GM23338 (cell line): ENCODE data around the gene METTL5. TPM values are rescaled to one million over a fixed set of nuclear protein-coding genes. Genes with fewer than 3 reads are reported as not detected.

Source experiments
- ATAC-seq: fragments of 200-7000 bp; cut with Tn5 transposase; 3 replicates; pipeline ENCODE4 v1.9.1; 2020
- DNase-seq: peaks from one replicate; pipeline ENCODE4 v3.0.0-alpha.2; 2015; ENCODE audit warnings: low spot score
- H2AFZ ChIP-seq: fragments of 200-600 bp; sonication (generic); 2 replicates; pipeline ENCODE4 v1.8.0; 2016; ENCODE audit warnings: antibody characterized with exemption, mild to moderate bottlenecking, moderate library complexity
- H3F3A ChIP-seq: fragments of 200-600 bp; sonication (generic); replicated peaks from 2 replicates; pipeline ENCODE4 v1.8.0; 2017; ENCODE audit warnings: antibody characterized with exemption, mixed run types, low read depth
- H3K27ac ChIP-seq: fragments of 200-600 bp; sonication (generic); 2 replicates; pipeline ENCODE4 v1.6.1; 2016; ENCODE audit warnings: low read depth
- H3K27me3 ChIP-seq: fragments of 200-600 bp; sonication (generic); 2 replicates; pipeline ENCODE4 v1.8.0; 2016; ENCODE audit warnings: mild to moderate bottlenecking, mixed run types, moderate library complexity; ENCODE audit not compliant: insufficient read depth
- H3K36me3 ChIP-seq: fragments of 200-600 bp; sonication (generic); 2 replicates; pipeline ENCODE4 v1.8.0; 2016; ENCODE audit warnings: mild to moderate bottlenecking; ENCODE audit not compliant: insufficient read depth
- H3K4me1 ChIP-seq: fragments of 200-600 bp; sonication (generic); 2 replicates; pipeline ENCODE4 v1.8.0; 2016; ENCODE audit warnings: mild to moderate bottlenecking, moderate library complexity; ENCODE audit not compliant: insufficient read depth
- H3K4me2 ChIP-seq: fragments of 200-600 bp; sonication (generic); 2 replicates; pipeline ENCODE4 v1.7.1; 2017; ENCODE audit warnings: mixed run types
- H3K4me3 ChIP-seq: fragments of 200-600 bp; sonication (generic); 2 replicates; pipeline ENCODE4 v1.6.1; 2016; ENCODE audit warnings: mixed run types
- H3K79me2 ChIP-seq: fragments of 200-600 bp; sonication (generic); replicated peaks from 2 replicates; pipeline ENCODE4 v1.8.0; 2017; ENCODE audit warnings: mild to moderate bottlenecking; ENCODE audit not compliant: insufficient read depth
- H3K9me2 ChIP-seq: fragments of 200-600 bp; sonication (generic); 2 replicates; pipeline ENCODE4 v1.8.0; 2017; ENCODE audit not compliant: insufficient read depth
- H4K20me1 ChIP-seq: fragments of 200-600 bp; sonication (generic); replicated peaks from 2 replicates; pipeline ENCODE4 v1.8.0; 2017; ENCODE audit warnings: mild to moderate bottlenecking; ENCODE audit not compliant: insufficient read depth
- H3K27ac Mint-ChIP-seq: 2 replicates; pipeline ENCODE4 v1.8.0; 2020; ENCODE audit warnings: inconsistent platforms, mild to moderate bottlenecking, moderate library complexity, mixed read lengths
- H3K27me3 Mint-ChIP-seq: 3 replicates; pipeline ENCODE4 v1.8.0; 2022; ENCODE audit warnings: low read depth, mild to moderate bottlenecking, moderate library complexity, mixed read lengths, inconsistent platforms; ENCODE audit not compliant: insufficient read depth, poor library complexity
- H3K36me3 Mint-ChIP-seq: 3 replicates; pipeline ENCODE4 v1.8.0; 2021; ENCODE audit warnings: low read depth, mild to moderate bottlenecking, inconsistent platforms, moderate library complexity, mixed read lengths
- H3K4me1 Mint-ChIP-seq: 3 replicates; pipeline ENCODE4 v1.8.0; 2020; ENCODE audit warnings: mild to moderate bottlenecking, inconsistent platforms, mixed read lengths
- H3K4me3 Mint-ChIP-seq: 3 replicates; pipeline ENCODE4 v1.8.0; 2021; ENCODE audit warnings: moderate library complexity, mild to moderate bottlenecking, inconsistent platforms, mixed read lengths
- H3K9me3 Mint-ChIP-seq: 3 replicates; pipeline ENCODE4 v1.8.0; 2020; ENCODE audit warnings: moderate library complexity, mild to moderate bottlenecking, inconsistent platforms, mixed read lengths
- CREB1 ChIP-seq: fragments of 250-450 bp; sonication (Bioruptor Pico); IDR thresholded peaks from 2 replicates; pipeline ENCODE4 v1.5.0; 2020; ENCODE audit warnings: low read depth, mild to moderate bottlenecking, moderate library complexity
- EZH2 ChIP-seq: fragments of 200-600 bp; sonication (generic); IDR thresholded peaks from one replicate; pipeline ENCODE4 v1.8.0; 2017; ENCODE audit warnings: antibody characterized with exemption, mild to moderate bottlenecking, low read depth; ENCODE audit not compliant: unreplicated experiment
- EZH2phosphoT487 ChIP-seq: fragments of 200-600 bp; sonication (generic); IDR thresholded peaks from one replicate; pipeline ENCODE4 v1.8.1; 2018; ENCODE audit warnings: antibody characterized with exemption; ENCODE audit not compliant: unreplicated experiment
- NANOG ChIP-seq: IDR thresholded peaks from 2 replicates; pipeline ENCODE4 v1.6.1; 2016; ENCODE audit warnings: antibody characterized with exemption, borderline replicate concordance
- POLR2AphosphoS5 ChIP-seq: IDR thresholded peaks from 2 replicates; pipeline ENCODE4 v1.6.1; 2016; ENCODE audit warnings: antibody characterized with exemption, low read depth
- STAT1 ChIP-seq: IDR thresholded peaks from one replicate; pipeline ENCODE4 v1.6.1; 2016; ENCODE audit warnings: antibody characterized with exemption; ENCODE audit not compliant: unreplicated experiment
- ZNF114 ChIP-seq: fragments of 250-450 bp; sonication (Bioruptor Pico); IDR thresholded peaks from 2 replicates; pipeline ENCODE4 v1.5.0; 2020; ENCODE audit warnings: mild to moderate bottlenecking, moderate library complexity
- ZNF331 ChIP-seq: fragments of 250-450 bp; sonication (Bioruptor Pico); IDR thresholded peaks from 2 replicates; pipeline ENCODE4 v1.5.0; 2020; ENCODE audit warnings: low read depth, mild to moderate bottlenecking, moderate library complexity
- polyA plus RNA-seq: library from polyadenylated mRNA; unstranded; fragments of >200 nt; fragmentation: Nextera tagmentation; extraction: Ambion mirVana; gene quantifications from 2 replicates; pipeline ENCODE4 v1.2.1, GENCODE V29; 2016
- total RNA-seq: library from RNA; depleted of rRNA; stranded (reverse); fragments of >200 nt; shearing (Covaris generic); gene quantifications from 2 replicates; pipeline ENCODE4 v1.2.3, GENCODE V29; 2014
- TF ChIP-seq, protein P1 (sequence below): fragments of 250-450 bp; sonication (Bioruptor Pico); IDR thresholded peaks from 2 replicates; pipeline ENCODE4 v1.5.0; 2020; ENCODE audit warnings: mild to moderate bottlenecking, moderate library complexity
- TF ChIP-seq, protein P2 (sequence below): IDR thresholded peaks from one replicate; pipeline ENCODE4 v1.6.1; 2018; ENCODE audit warnings: antibody characterized with exemption; ENCODE audit not compliant: unreplicated experiment
- TF ChIP-seq, protein P3 (sequence below): IDR thresholded peaks from 2 replicates; pipeline ENCODE4 v1.6.1; 2016; ENCODE audit warnings: antibody characterized with exemption

The METTL5 gene
- total and polyA plus RNA-seq, 2 experiments from 2014 or later, result 74.8 to 233 TPM

DNA sequence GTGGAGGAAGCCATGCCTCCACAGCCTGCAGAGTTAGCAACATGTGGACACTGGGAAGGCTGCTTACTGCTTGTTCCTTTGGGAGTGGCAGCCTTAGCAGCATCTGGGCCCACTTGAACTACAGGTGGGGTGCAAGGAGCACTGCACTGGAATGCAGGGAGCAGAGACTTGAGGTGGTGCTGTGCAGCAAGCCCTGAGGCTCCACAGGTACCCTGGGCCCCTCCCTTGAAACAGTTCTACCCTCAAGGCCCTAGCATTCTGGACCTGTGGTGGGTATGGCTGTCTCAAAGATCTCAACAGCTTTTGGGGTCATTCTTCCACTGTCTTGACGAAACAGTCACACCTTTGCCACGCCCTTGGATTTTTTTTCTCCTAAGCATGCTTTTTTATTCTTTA, 16.0 kb upstream of the METTL5 start:
- H3K79me2 ChIP-seq, result peaks cover 46% of the 10 kb centered on the region
- H3K27ac Mint-ChIP-seq, result no peak overlapping the region
- no peak overlapping the region for H3K27ac ChIP-seq
- H3K4me3 Mint-ChIP-seq, result no peak overlapping the region
- TF ChIP-seq, protein P1, sequence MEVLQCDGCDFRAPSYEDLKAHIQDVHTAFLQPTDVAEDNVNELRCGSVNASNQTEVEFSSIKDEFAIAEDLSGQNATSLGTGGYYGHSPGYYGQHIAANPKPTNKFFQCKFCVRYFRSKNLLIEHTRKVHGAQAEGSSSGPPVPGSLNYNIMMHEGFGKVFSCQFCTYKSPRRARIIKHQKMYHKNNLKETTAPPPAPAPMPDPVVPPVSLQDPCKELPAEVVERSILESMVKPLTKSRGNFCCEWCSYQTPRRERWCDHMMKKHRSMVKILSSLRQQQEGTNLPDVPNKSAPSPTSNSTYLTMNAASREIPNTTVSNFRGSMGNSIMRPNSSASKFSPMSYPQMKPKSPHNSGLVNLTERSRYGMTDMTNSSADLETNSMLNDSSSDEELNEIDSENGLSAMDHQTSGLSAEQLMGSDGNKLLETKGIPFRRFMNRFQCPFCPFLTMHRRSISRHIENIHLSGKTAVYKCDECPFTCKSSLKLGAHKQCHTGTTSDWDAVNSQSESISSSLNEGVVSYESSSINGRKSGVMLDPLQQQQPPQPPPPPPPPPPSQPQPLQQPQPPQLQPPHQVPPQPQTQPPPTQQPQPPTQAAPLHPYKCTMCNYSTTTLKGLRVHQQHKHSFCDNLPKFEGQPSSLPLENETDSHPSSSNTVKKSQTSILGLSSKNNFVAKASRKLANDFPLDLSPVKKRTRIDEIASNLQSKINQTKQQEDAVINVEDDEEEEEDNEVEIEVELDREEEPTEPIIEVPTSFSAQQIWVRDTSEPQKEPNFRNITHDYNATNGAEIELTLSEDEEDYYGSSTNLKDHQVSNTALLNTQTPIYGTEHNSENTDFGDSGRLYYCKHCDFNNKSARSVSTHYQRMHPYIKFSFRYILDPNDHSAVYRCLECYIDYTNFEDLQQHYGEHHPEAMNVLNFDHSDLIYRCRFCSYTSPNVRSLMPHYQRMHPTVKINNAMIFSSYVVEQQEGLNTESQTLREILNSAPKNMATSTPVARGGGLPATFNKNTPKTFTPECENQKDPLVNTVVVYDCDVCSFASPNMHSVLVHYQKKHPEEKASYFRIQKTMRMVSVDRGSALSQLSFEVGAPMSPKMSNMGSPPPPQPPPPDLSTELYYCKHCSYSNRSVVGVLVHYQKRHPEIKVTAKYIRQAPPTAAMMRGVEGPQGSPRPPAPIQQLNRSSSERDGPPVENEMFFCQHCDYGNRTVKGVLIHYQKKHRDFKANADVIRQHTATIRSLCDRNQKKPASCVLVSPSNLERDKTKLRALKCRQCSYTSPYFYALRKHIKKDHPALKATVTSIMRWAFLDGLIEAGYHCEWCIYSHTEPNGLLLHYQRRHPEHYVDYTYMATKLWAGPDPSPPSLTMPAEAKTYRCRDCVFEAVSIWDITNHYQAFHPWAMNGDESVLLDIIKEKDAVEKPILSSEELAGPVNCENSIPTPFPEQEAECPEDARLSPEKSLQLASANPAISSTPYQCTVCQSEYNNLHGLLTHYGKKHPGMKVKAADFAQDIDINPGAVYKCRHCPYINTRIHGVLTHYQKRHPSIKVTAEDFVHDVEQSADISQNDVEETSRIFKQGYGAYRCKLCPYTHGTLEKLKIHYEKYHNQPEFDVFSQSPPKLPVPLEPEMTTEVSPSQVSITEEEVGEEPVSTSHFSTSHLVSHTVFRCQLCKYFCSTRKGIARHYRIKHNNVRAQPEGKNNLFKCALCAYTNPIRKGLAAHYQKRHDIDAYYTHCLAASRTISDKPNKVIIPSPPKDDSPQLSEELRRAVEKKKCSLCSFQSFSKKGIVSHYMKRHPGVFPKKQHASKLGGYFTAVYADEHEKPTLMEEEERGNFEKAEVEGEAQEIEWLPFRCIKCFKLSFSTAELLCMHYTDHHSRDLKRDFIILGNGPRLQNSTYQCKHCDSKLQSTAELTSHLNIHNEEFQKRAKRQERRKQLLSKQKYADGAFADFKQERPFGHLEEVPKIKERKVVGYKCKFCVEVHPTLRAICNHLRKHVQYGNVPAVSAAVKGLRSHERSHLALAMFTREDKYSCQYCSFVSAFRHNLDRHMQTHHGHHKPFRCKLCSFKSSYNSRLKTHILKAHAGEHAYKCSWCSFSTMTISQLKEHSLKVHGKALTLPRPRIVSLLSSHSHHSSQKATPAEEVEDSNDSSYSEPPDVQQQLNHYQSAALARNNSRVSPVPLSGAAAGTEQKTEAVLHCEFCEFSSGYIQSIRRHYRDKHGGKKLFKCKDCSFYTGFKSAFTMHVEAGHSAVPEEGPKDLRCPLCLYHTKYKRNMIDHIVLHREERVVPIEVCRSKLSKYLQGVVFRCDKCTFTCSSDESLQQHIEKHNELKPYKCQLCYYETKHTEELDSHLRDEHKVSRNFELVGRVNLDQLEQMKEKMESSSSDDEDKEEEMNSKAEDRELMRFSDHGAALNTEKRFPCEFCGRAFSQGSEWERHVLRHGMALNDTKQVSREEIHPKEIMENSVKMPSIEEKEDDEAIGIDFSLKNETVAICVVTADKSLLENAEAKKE (CRISPR knock-in tag), result no peak
- TF ChIP-seq, protein P2, sequence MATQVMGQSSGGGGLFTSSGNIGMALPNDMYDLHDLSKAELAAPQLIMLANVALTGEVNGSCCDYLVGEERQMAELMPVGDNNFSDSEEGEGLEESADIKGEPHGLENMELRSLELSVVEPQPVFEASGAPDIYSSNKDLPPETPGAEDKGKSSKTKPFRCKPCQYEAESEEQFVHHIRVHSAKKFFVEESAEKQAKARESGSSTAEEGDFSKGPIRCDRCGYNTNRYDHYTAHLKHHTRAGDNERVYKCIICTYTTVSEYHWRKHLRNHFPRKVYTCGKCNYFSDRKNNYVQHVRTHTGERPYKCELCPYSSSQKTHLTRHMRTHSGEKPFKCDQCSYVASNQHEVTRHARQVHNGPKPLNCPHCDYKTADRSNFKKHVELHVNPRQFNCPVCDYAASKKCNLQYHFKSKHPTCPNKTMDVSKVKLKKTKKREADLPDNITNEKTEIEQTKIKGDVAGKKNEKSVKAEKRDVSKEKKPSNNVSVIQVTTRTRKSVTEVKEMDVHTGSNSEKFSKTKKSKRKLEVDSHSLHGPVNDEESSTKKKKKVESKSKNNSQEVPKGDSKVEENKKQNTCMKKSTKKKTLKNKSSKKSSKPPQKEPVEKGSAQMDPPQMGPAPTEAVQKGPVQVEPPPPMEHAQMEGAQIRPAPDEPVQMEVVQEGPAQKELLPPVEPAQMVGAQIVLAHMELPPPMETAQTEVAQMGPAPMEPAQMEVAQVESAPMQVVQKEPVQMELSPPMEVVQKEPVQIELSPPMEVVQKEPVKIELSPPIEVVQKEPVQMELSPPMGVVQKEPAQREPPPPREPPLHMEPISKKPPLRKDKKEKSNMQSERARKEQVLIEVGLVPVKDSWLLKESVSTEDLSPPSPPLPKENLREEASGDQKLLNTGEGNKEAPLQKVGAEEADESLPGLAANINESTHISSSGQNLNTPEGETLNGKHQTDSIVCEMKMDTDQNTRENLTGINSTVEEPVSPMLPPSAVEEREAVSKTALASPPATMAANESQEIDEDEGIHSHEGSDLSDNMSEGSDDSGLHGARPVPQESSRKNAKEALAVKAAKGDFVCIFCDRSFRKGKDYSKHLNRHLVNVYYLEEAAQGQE, result no peak
- TF ChIP-seq ZNF114 (no peak), ZNF331 (CRISPR knock-in tag) (no peak), EZH2phosphoT487 (no peak), EZH2 (no peak), CREB1 (CRISPR knock-in tag) (no peak), POLR2AphosphoS5 (no peak), STAT1 (no peak), NANOG (no peak)
- TF ChIP-seq, protein P3, sequence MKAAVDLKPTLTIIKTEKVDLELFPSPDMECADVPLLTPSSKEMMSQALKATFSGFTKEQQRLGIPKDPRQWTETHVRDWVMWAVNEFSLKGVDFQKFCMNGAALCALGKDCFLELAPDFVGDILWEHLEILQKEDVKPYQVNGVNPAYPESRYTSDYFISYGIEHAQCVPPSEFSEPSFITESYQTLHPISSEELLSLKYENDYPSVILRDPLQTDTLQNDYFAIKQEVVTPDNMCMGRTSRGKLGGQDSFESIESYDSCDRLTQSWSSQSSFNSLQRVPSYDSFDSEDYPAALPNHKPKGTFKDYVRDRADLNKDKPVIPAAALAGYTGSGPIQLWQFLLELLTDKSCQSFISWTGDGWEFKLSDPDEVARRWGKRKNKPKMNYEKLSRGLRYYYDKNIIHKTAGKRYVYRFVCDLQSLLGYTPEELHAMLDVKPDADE, result no peak
- no peaks in the 10 kb centered on the region for H3F3A ChIP-seq
- no peaks in the 10 kb centered on the region for H3K27me3 ChIP-seq
- ATAC-seq (no peak), DNase-seq (no peak)
- H3K9me2 ChIP-seq, result no peaks in the 10 kb centered on the region
- H2AFZ ChIP-seq, result no peak overlapping the region
- H3K4me1 ChIP-seq, result no peaks in the 10 kb centered on the region
- no peaks in the 10 kb centered on the region; the same call in 1 of the 3 replicates for H3K9me3 Mint-ChIP-seq
- no peaks in the 10 kb centered on the region for H3K4me1 Mint-ChIP-seq
- no peaks in the 10 kb centered on the region for H3K36me3 ChIP-seq
- H3K4me2 ChIP-seq, result no peak overlapping the region
- no peak overlapping the region for H3K4me3 ChIP-seq
- H3K27me3 Mint-ChIP-seq, result peaks cover 3% of the 10 kb centered on the region
- H4K20me1 ChIP-seq, result peaks cover 7% of the 10 kb centered on the region
- H3K36me3 Mint-ChIP-seq, result peaks cover 37% of the 10 kb centered on the region
